A549 (cell line): ENCODE measurements around the gene GLS.

Source experiments
- CTCF ChIP-seq: fragments of >200 bp; sonication (Bioruptor Twin); formaldehyde crosslinking; IDR thresholded peaks from 3 replicates; pipeline ENCODE4 v1.5.1; 2016
- EHMT2 ChIP-seq: fragments of 200-600 bp; sonication (generic); IDR thresholded peaks from 2 replicates; pipeline ENCODE4 v1.6.1; 2016; ENCODE audit warnings: antibody characterized with exemption, low read depth, mild to moderate bottlenecking, moderate library complexity
- HOXB13 ChIP-seq: fragments of 250-450 bp; sonication (Bioruptor Pico); IDR thresholded peaks from 2 replicates; pipeline ENCODE4 v1.5.0; 2020; ENCODE audit warnings: low read depth, mild to moderate bottlenecking, moderate library complexity
- MAZ ChIP-seq: fragments of 150-350 bp; IDR thresholded peaks from 2 replicates; pipeline ENCODE4 v1.6.1; 2014; ENCODE audit warnings: antibody characterized with exemption, low read depth, low read length, borderline replicate concordance
- POLR2A ChIP-seq: IDR thresholded peaks from 2 replicates; pipeline ENCODE4 v1.6.1; 2012; ENCODE audit warnings: mild to moderate bottlenecking, low read length
- USF2 ChIP-seq: fragments of 450-650 bp; IDR thresholded peaks from 2 replicates; pipeline ENCODE4 v1.6.1; 2014; ENCODE audit warnings: antibody characterized with exemption

DNA sequence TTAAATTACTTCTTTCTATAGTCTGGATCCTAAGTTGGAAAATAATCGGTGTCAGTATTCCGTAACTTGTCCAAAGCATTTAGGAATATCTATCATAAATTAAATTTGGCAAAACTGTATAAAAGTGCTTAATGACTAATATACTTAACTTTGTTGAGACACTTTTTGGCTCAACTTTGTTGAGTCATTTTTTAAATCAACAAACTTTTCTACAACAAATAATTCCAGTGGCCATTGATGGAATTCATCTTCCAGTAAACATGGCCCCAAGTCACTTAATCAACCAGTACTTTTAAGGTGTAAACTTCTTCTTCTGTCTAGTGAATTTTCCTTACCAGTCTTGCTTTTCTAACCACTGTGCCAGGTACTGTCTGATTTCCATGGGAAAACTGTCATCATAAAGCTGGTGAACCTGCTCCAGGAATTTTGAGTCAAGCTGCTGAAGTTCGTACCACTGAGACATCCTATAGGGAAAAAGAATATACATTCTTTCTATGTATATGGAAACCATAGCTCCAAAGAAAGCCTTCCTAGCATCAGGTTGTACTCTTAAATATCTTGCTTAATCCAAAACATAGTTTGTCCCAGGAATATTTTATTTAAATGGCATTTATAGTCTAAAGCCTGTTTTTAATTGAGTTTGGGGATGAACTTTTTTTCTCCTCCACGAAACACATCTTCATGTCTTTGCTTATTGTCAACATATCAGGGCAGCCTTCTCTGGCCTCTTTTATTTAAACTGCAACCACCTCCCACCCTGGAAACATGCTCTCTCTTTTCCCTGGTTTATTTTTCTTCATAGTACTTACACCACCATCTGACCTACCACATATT is 129.1 kb downstream of the GLS start:
- TF ChIP-seq POLR2A (no peak), USF2 (no peak), CTCF (no peak), EHMT2 (no peak), MAZ (no peak), HOXB13 (no peak)
